ENCODE results near the gene TSPO2. TPM values are rescaled to one million over a fixed set of nuclear protein-coding genes. Genes with fewer than 3 reads are reported as not detected.

The TSPO2 gene
- total and polyA plus RNA-seq, 2 of the 13 experiments (the other 11 are each of a cell fraction or from before 2014, with no cell fraction given) = 0.55 TPM; not detected in 1

GRCh38 chr6:41056768-41057490 lies 14.7 kb downstream of the TSPO2 start (continued):
- TF ChIP-seq ARID4A (CRISPR knock-in tag; IDR thresholded peaks at IDR 0.05; ENCODE audit: borderline replicate concordance) (no peak), HMG20B (CRISPR knock-in tag; conservative IDR thresholded peaks at IDR 0.05) (no peak), ZNF556 (CRISPR knock-in tag; IDR thresholded peaks at IDR 0.05; ENCODE audit: borderline replicate concordance) (0 out of 2 replicates have a peak, but pooled peaks have one; percentile 43), ATF4 (CRISPR knock-in tag; IDR thresholded peaks at IDR 0.05) (no peak), RBM22 (optimal IDR thresholded peaks at IDR 0.05; ENCODE audit: low read length) (no peak), TOE1 (CRISPR knock-in tag; IDR thresholded peaks at IDR 0.05) (no peak), MYPOP (CRISPR knock-in tag; IDR thresholded peaks at IDR 0.05) (0 out of 2 replicates have a peak, but pooled peaks have one; percentile 44), ZNF30 (CRISPR knock-in tag; IDR thresholded peaks at IDR 0.05) (no peak), CENPBD1 (CRISPR knock-in tag; IDR thresholded peaks at IDR 0.05; ENCODE audit: borderline replicate concordance, low read depth) (no peak), ZNF773 (CRISPR knock-in tag; IDR thresholded peaks at IDR 0.05; ENCODE audit: borderline replicate concordance) (no peak), PTBP1 (IDR thresholded peaks at IDR 0.05; ENCODE audit: low read depth, low read length, poor library complexity, severe bottlenecking) (no peak), PRDM10 (CRISPR knock-in tag; IDR thresholded peaks at IDR 0.05; ENCODE audit: low read depth) (no peak)
- TF ChIP-seq, protein P1, sequence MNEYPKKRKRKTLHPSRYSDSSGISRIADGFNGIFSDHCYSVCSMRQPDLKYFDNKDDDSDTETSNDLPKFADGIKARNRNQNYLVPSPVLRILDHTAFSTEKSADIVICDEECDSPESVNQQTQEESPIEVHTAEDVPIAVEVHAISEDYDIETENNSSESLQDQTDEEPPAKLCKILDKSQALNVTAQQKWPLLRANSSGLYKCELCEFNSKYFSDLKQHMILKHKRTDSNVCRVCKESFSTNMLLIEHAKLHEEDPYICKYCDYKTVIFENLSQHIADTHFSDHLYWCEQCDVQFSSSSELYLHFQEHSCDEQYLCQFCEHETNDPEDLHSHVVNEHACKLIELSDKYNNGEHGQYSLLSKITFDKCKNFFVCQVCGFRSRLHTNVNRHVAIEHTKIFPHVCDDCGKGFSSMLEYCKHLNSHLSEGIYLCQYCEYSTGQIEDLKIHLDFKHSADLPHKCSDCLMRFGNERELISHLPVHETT (CRISPR knock-in tag; conservative IDR thresholded peaks at IDR 0.05) = no peak

Measured in HepG2 (cell line).